CD4-positive, alpha-beta T cell (primary cell): Measurements from ENCODE around the gene OR52A5. TPM values are rescaled to one million over a fixed set of nuclear protein-coding genes. Genes with fewer than 3 reads are reported as not detected.
"Not testable (repeated sequence)": the region's sequence is repeated elsewhere in the genome, so short reads cannot be mapped to it uniquely, and the experiment has no call there.

Experiments
- ATAC-seq: fragments of 200-7000 bp; cut with Tn5 transposase; one replicate; pipeline ENCODE4 v1.10.0; 2022; ENCODE audit warnings: mild to moderate bottlenecking; ENCODE audit not compliant: poor library complexity
- CTCF ChIA-PET: fragments of 350-600 bp; sonication (Branson Sonifier 250); formaldehyde crosslinking; loops from one replicate; lab custom pipeline; 2021; ENCODE audit warnings: antibody characterized with exemption, inconsistent platforms; lab: Charles Lee
- POLR2A ChIA-PET: fragments of 350-600 bp; sonication (Branson Sonifier 250); formaldehyde crosslinking; loops from one replicate; lab custom pipeline; 2021; ENCODE audit warnings: antibody characterized with exemption, inconsistent platforms; lab: Charles Lee
- DNase-seq, 14 experiments: peaks; one replicate each; pipeline ENCODE4 v3.0.0-alpha.2; 2013 to 2020; ENCODE audit warnings: mixed read lengths in 2 of 14
- H3K27ac ChIP-seq, 2 donors: one replicate each; pipeline versions ENCODE4 v1.5.1 to v1.7.0; 2013; ENCODE audit warnings: low read length in 2 of 2, low read depth in 1 of 2, mild to moderate bottlenecking in 1 of 2
- H3K27me3 ChIP-seq, 2 experiments: 1 replicate in 1 of 2; 2 replicates in 1 of 2; pipeline versions ENCODE4 v1.6.1 to v1.7.0; 2013; ENCODE audit warnings: low read length in 2 of 2, control low read depth in 1 of 2, mild to moderate bottlenecking in 1 of 2, moderate library complexity in 1 of 2; ENCODE audit not compliant: insufficient read depth in 2 of 2, control insufficient read depth in 1 of 2
- H3K36me3 ChIP-seq: one replicate; pipeline ENCODE4 v1.6.1; 2013; ENCODE audit warnings: low read length, control low read depth; ENCODE audit not compliant: insufficient read depth
- H3K4me1 ChIP-seq: one replicate; pipeline ENCODE4 v1.6.1; 2013; ENCODE audit warnings: low read length, control low read depth; ENCODE audit not compliant: insufficient read depth
- H3K4me3 ChIP-seq: one replicate; pipeline ENCODE4 v1.5.1; 2013; ENCODE audit warnings: mild to moderate bottlenecking, low read length, moderate library complexity
- H3K9me3 ChIP-seq, 2 experiments: 1 replicate in 1 of 2; 2 replicates in 1 of 2; pipeline versions ENCODE4 v1.6.1 to v1.7.0; 2013; ENCODE audit warnings: low read length in 2 of 2, mild to moderate bottlenecking in 2 of 2, control low read depth in 1 of 2, moderate library complexity in 1 of 2; ENCODE audit not compliant: control insufficient read depth in 1 of 2, insufficient read depth in 1 of 2
- H3K27ac Mint-ChIP-seq: one replicate; pipeline ENCODE4 v1.8.0; 2020; ENCODE audit warnings: mixed read lengths
- H3K27me3 Mint-ChIP-seq: one replicate; pipeline ENCODE4 v1.8.0; 2021; ENCODE audit warnings: mixed read lengths
- H3K36me3 Mint-ChIP-seq: one replicate; pipeline ENCODE4 v1.8.0; 2021; ENCODE audit warnings: low read depth, mixed read lengths
- H3K4me1 Mint-ChIP-seq: one replicate; pipeline ENCODE4 v1.8.0; 2021; ENCODE audit warnings: low read depth, mixed read lengths
- H3K4me3 Mint-ChIP-seq: one replicate; pipeline ENCODE4 v1.8.0; 2020; ENCODE audit warnings: mild to moderate bottlenecking, mixed read lengths
- H3K9me3 Mint-ChIP-seq: one replicate; pipeline ENCODE4 v1.8.0; 2020; ENCODE audit warnings: mixed read lengths
- intact Hi-C, 2 experiments: fragments of 100-400 bp; cut with DNase I in 1 of 2; cut with micrococcal nuclease in 1 of 2; formaldehyde crosslinking; loops; one replicate each; pipeline versions ENCODE4 v1.15.1 to v1.9.0; 2023 to 2025; cut with DNase I, micrococcal nuclease
- total RNA-seq, 174 experiments: library from RNA in 2 of 174; stranded (reverse) in 2 of 174; gene quantifications; one replicate each; pipeline ENCODE4 v1.2.3 and lab custom pipeline; 2021 to 2026
- TF ChIP-seq, protein P1 (sequence below): fragments of 200-600 bp; IDR thresholded peaks from one replicate; pipeline ENCODE4 v1.8.0; 2022; ENCODE audit warnings: antibody characterized with exemption, mild to moderate bottlenecking

The OR52A5 gene
- total RNA-seq, 2 experiments from 2014 or later = not detected

DNA sequence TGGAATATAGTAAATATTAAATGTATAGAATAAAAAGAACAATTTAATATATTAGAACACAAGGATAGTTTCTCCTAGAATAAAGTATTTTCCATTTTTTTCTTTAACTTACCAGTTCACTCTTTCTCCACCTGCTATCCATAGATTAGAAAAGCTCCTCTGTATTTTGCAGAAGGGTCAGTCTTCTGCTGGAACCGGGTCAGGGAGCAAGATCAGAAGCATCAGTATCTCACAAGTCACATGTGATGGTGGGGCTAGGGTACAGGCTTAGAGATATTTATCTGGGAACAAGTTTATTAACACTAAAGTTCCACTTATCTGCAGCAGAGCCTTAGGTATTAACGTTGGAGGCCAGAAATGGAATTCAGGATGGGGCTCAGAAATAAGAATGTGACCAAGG lies 33.7 kb upstream of the OR52A5 start:
- Histone ChIP-seq H3K27me3 (no peaks in the 10 kb centered on the region), H3K36me3 (no peaks in the 10 kb centered on the region), H3K4me1 (no peaks in the 10 kb centered on the region), H3K27ac (no peak overlapping the region), H3K4me3 (no peak overlapping the region), H3K9me3 (no peaks in the 10 kb centered on the region)
- ChIA-PET CTCF (no interaction called here), POLR2A (no interaction called here)
- TF ChIP-seq, protein P1, sequence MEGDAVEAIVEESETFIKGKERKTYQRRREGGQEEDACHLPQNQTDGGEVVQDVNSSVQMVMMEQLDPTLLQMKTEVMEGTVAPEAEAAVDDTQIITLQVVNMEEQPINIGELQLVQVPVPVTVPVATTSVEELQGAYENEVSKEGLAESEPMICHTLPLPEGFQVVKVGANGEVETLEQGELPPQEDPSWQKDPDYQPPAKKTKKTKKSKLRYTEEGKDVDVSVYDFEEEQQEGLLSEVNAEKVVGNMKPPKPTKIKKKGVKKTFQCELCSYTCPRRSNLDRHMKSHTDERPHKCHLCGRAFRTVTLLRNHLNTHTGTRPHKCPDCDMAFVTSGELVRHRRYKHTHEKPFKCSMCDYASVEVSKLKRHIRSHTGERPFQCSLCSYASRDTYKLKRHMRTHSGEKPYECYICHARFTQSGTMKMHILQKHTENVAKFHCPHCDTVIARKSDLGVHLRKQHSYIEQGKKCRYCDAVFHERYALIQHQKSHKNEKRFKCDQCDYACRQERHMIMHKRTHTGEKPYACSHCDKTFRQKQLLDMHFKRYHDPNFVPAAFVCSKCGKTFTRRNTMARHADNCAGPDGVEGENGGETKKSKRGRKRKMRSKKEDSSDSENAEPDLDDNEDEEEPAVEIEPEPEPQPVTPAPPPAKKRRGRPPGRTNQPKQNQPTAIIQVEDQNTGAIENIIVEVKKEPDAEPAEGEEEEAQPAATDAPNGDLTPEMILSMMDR = no peak
- ATAC-seq (no peak), DNase-seq (no peak)
- no peaks in the 10 kb centered on the region for H3K4me1 Mint-ChIP-seq
- H3K9me3 Mint-ChIP-seq = no peaks in the 10 kb centered on the region
- no peaks in the 10 kb centered on the region for H3K27me3 Mint-ChIP-seq
- no peaks in the 10 kb centered on the region for H3K36me3 Mint-ChIP-seq
- intact Hi-C loops = no loop called here
- H3K27ac Mint-ChIP-seq = no peak overlapping the region
- no peak overlapping the region for H3K4me3 Mint-ChIP-seq

DNA sequence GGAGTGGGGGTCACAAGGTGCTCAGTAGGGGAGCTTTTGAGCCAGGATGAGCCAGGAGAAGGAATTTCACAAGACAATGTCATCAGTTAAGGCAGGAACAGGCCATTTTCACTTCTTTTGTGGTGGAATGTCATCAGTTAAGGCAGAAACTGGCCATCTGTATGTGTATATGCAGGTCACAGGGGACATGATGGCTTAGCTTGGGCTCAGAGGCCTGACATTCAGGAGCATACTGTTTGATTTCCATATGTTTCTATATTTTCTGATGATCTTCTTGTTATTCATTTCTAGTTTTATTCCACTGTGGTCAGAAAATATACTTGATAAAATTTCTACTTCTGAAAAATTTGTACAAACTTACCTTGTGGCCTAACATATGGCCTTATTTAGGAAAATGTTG lies 27.7 kb upstream of the OR52A5 start:
- ATAC-seq, CTCF ChIA-PET, H3K4me3 ChIP-seq, POLR2A ChIA-PET, H3K27ac ChIP-seq, H3K36me3 ChIP-seq, H3K4me1 ChIP-seq, intact Hi-C loops, H3K27ac Mint-ChIP-seq, H3K4me3 Mint-ChIP-seq, H3K9me3 Mint-ChIP-seq, H3K4me1 Mint-ChIP-seq, H3K27me3 ChIP-seq, H3K36me3 Mint-ChIP-seq, H3K9me3 ChIP-seq, DNase-seq: not testable (repeated sequence)
- peaks cover 10% of the 10 kb centered on the region for H3K27me3 Mint-ChIP-seq

DNA sequence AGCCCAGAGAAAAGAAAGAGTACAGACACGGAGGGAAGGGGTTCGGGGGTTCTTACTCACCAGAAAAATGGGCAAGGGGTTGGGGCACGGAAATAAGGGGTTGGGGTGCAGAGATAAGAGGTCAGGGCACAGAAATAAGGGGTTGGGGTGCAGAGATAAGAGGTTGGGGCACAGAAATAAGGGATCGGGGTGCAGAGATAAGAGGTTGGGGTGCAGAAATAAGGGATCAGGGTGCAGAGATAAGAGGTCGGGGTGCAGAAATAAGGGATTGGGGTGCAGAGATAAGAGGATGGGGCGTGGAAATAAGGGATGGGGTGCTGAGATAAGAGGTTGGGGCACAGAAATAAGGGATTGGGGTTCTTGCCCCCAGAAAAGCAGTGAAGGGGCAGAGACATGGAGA lies 26.7 kb upstream of the OR52A5 start:
- peaks cover 17% of the 10 kb centered on the region for H3K27me3 Mint-ChIP-seq
- H3K4me3 Mint-ChIP-seq, intact Hi-C loops: not testable (repeated sequence)

DNA sequence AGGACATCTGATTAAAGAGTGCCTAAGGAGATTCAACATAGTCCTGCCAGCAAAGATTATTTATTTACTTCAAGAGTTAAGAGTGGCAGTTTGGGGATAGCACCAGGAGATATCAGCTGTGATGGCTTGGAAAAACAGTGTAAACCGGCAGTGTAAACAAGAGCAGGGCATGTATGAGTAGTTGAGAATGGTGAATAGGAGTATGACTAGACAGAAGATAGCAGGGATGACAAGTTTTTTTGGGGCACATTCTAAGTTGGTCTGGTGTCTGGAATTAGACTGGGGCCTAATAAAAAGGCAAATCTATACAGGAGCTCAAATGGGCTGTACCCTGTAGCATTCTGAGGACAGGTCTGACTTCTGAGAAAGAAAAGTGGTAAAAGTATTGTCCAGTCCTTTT lies 22.9 kb upstream of the OR52A5 start:
- H3K36me3 ChIP-seq, H3K4me1 Mint-ChIP-seq, ATAC-seq, H3K27me3 ChIP-seq, intact Hi-C loops, H3K4me3 Mint-ChIP-seq, CTCF ChIA-PET, H3K4me3 ChIP-seq, H3K9me3 ChIP-seq, H3K4me1 ChIP-seq, H3K27ac ChIP-seq, H3K36me3 Mint-ChIP-seq, H3K9me3 Mint-ChIP-seq, POLR2A ChIA-PET, DNase-seq, H3K27ac Mint-ChIP-seq: not testable (repeated sequence)
- H3K27me3 Mint-ChIP-seq = peaks cover 22% of the 10 kb centered on the region

More for the DNA sequence above, 26.7 kb upstream of the OR52A5 start:
- H3K4me1 ChIP-seq, H3K4me1 Mint-ChIP-seq, H3K9me3 ChIP-seq, ATAC-seq, POLR2A ChIA-PET, H3K36me3 ChIP-seq, H3K27ac Mint-ChIP-seq, H3K27me3 ChIP-seq, H3K4me3 ChIP-seq, H3K9me3 Mint-ChIP-seq, DNase-seq, CTCF ChIA-PET, H3K27ac ChIP-seq, H3K36me3 Mint-ChIP-seq: not testable (repeated sequence)

DNA sequence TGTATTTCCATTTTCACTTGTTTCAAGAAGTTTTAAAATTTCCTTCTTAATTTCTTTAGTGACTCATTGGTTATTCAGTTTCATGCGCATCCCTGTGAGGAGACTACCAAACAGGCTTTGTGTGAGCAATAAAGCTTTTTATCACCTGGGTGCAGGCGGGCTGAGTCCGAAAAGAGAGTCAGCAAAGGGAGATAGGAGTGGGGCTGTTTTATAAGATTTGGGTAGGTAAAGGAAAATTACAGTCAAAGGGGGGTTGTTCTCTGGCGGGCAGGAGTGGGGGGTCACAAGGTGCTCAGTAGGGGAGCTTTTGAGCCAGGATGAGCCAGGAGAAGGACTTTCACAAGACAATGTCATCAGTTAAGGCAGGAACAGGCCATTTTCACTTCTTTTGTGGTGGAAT lies 22.1 kb upstream of the OR52A5 start:
- H3K4me1 Mint-ChIP-seq, H3K27ac ChIP-seq, CTCF ChIA-PET, H3K4me1 ChIP-seq, H3K9me3 Mint-ChIP-seq, H3K36me3 Mint-ChIP-seq, H3K9me3 ChIP-seq, intact Hi-C loops, POLR2A ChIA-PET, H3K27me3 ChIP-seq, H3K27ac Mint-ChIP-seq, H3K4me3 ChIP-seq, DNase-seq, ATAC-seq, H3K4me3 Mint-ChIP-seq, H3K36me3 ChIP-seq: not testable (repeated sequence)
- peaks cover 22% of the 10 kb centered on the region for H3K27me3 Mint-ChIP-seq
